GM12878 (cell line): ENCODE data around the gene ZNF48. TPM values are rescaled to one million over a fixed set of nuclear protein-coding genes. Genes with fewer than 3 reads are reported as not detected.

Source experiments
- CTCF ChIP-seq, 3 experiments: IDR thresholded peaks in 2 of 3; conservative IDR thresholded peaks in 1 of 3; 2 replicates each; pipeline ENCODE4 v1.5.1; 2011; ENCODE audit warnings: low read depth in 3 of 3, low read length in 3 of 3, mild to moderate bottlenecking in 3 of 3, control low read depth in 2 of 3, moderate library complexity in 2 of 3, inconsistent platforms in 1 of 3, mixed read lengths in 1 of 3; ENCODE audit not compliant: control insufficient read depth in 2 of 3, insufficient read depth in 1 of 3; ENCODE audit errors: extremely low read depth in 1 of 3
- HSF1 ChIP-seq: fragments of 150-350 bp; IDR thresholded peaks from 2 replicates; pipeline ENCODE4 v1.6.1; 2014; ENCODE audit warnings: mild to moderate bottlenecking, low read depth, low read length
- LARP7 ChIP-seq: fragments of 450-650 bp; IDR thresholded peaks from 2 replicates; pipeline ENCODE4 v1.6.1; 2017; ENCODE audit warnings: mild to moderate bottlenecking
- NFYA ChIP-seq: IDR thresholded peaks from 2 replicates; pipeline ENCODE4 v1.6.1; 2011; ENCODE audit warnings: low read depth, mild to moderate bottlenecking, low read length, improper control_type of control experiment, borderline replicate concordance
- NFYB ChIP-seq: IDR thresholded peaks from 2 replicates; pipeline ENCODE4 v1.6.1; 2011; ENCODE audit warnings: low read depth, mild to moderate bottlenecking, low read length, improper control_type of control experiment, moderate library complexity; ENCODE audit not compliant: insufficient read depth
- POLR2AphosphoS2 ChIP-seq: IDR thresholded peaks from 2 replicates; pipeline ENCODE4 v1.6.1; 2011; ENCODE audit warnings: low read depth, mild to moderate bottlenecking, low read length, improper control_type of control experiment, moderate library complexity
- POLR2AphosphoS5 ChIP-seq: IDR thresholded peaks from 2 replicates; pipeline ENCODE4 v1.6.1; 2011; ENCODE audit warnings: mild to moderate bottlenecking, low read length, inconsistent platforms
- RAD51 ChIP-seq: fragments of 450-650 bp; IDR thresholded peaks from 2 replicates; pipeline ENCODE4 v1.6.1; 2016; ENCODE audit warnings: moderate library complexity, mild to moderate bottlenecking, inconsistent platforms
- RB1 ChIP-seq: fragments of 450-650 bp; formaldehyde crosslinking; IDR thresholded peaks from 2 replicates; pipeline ENCODE4 v1.6.1; 2017; ENCODE audit warnings: mild to moderate bottlenecking, borderline replicate concordance
- RFX5 ChIP-seq: IDR thresholded peaks from 2 replicates; pipeline ENCODE4 v1.6.1; 2011; ENCODE audit warnings: low read depth, low read length, improper control_type of control experiment
- SIN3A ChIP-seq: IDR thresholded peaks from 2 replicates; pipeline ENCODE4 v1.6.1; 2012; ENCODE audit warnings: low read depth, low read length, improper control_type of control experiment
- SREBF1 ChIP-seq: IDR thresholded peaks from 2 replicates; pipeline ENCODE4 v1.6.1; 2012; ENCODE audit warnings: mild to moderate bottlenecking, low read length
- TAF1 ChIP-seq: IDR thresholded peaks from 2 replicates; pipeline ENCODE4 v1.6.1; 2011; ENCODE audit warnings: mild to moderate bottlenecking, low read depth, low read length, borderline replicate concordance
- ZBED1 ChIP-seq: IDR thresholded peaks from 2 replicates; pipeline ENCODE4 v1.6.1; 2016; ENCODE audit warnings: borderline replicate concordance
- ZBTB4 ChIP-seq: fragments of 450-650 bp; formaldehyde crosslinking; IDR thresholded peaks from 2 replicates; pipeline ENCODE4 v1.4.0; 2022; ENCODE audit warnings: mild to moderate bottlenecking, moderate library complexity
- ZBTB40 ChIP-seq: fragments of 450-650 bp; IDR thresholded peaks from 2 replicates; pipeline ENCODE4 v1.6.1; 2016; ENCODE audit warnings: mild to moderate bottlenecking, moderate library complexity, borderline replicate concordance
- polyA plus RNA-seq, 11 experiments: library from polyadenylated mRNA; depleted of rRNA in 4 of 11; unstranded in 6 of 11; stranded (reverse) in 5 of 11; fragments of >200 nt; fragmentation: Nextera tagmentation in 4 of 11; fragmentation: Illumina TruSeq in 1 of 11; extraction: Ambion mirVana in 4 of 11; extraction: Trizol in 1 of 11; gene quantifications; 1 replicate in 1 of 11; 2 replicates in 10 of 11; pipeline versions ENCODE4 v1.2.1 to v1.2.3, GENCODE V29; 2011 to 2016; ENCODE audit warnings: inconsistent platforms in 2 of 11, missing spikeins in 2 of 11, low read depth in 1 of 11
- total RNA-seq, 4 experiments: library from RNA; depleted of rRNA in 3 of 4; stranded (reverse); fragments of >200 nt in 3 of 4; fragmentation: Illumina TruSeq in 1 of 4; extraction: Trizol in 1 of 4; gene quantifications; 2 replicates each; pipeline versions ENCODE4 v1.2.1 to v1.2.3, GENCODE V29; 2013 to 2021

Gene ZNF48
- total and polyA plus RNA-seq, 10 of the 15 experiments (the other 5 are each of a cell fraction or from before 2014, with no cell fraction given): 0.14 to 12.0 (median 4.2) TPM

- TF ChIP-seq ZBTB40 (no peak), SREBF1 (no peak), HSF1 (no peak), SIN3A (0 out of 2 replicates have a peak, but pooled peaks have one; percentile 53), LARP7 (no peak; the same call in 1 of the 2 replicates), NFYA (no peak), POLR2AphosphoS2 (0 out of 2 replicates have a peak, but pooled peaks have one; percentile 1), RB1 (peak; percentile 15; the same call in 1 of the 2 replicates), CTCF (IDR thresholded peaks at IDR 0.05 in 2 of 3, conservative IDR thresholded peaks at IDR 0.05 in 1 of 3; ENCODE audit: control insufficient read depth in 2 of 3, extremely low read depth in 1 of 3, insufficient read depth in 1 of 3, low read depth in 3 of 3, low read length in 3 of 3) (no peak), NFYB (peak; percentile 54; the same call in 1 of the 2 replicates), RAD51 (peak; percentile 62; the same call in 1 of the 2 replicates), ZBED1 (peak; percentile 87), RFX5 (no peak), ZBTB4 (no peak), TAF1 (no peak), POLR2AphosphoS5 (no peak)
These were observed 44.9 kb upstream of the ZNF48 start (continued) for GRCh38 chr16:30350134-30350871.
